Endothelial cell of umbilical vein (primary cell): ENCODE results near the gene E2F2. TPM values are rescaled to one million over a fixed set of nuclear protein-coding genes. Genes with fewer than 3 reads are reported as not detected.

ENCODE experiments used
- BruUV-seq: library from RNA; stranded (reverse); fragments of 400-500 nt; replicated peaks from 2 replicates; lab custom pipeline; 2021; lab: Mats Ljungman, UMichigan
- CTCF ChIA-PET: fragments of 300-600, 350-600 bp; sonication (Branson Sonifier 250); formaldehyde crosslinking; loops from one replicate; lab custom pipeline; 2021; ENCODE audit warnings: antibody characterized with exemption, inconsistent platforms; lab: Charles Lee
- POLR2A ChIA-PET: fragments of 300-600, 350-600 bp; sonication (Branson Sonifier 250); formaldehyde crosslinking; loops from one replicate; lab custom pipeline; 2021; ENCODE audit warnings: antibody characterized with exemption, inconsistent platforms; lab: Charles Lee
- DNase-seq: peaks from one replicate; pipeline ENCODE4 v3.0.0-alpha.2; 2011; ENCODE audit warnings: low read depth, low spot score
- FAIRE-seq: peaks from 2 replicates; lab custom pipeline; 2011; peaks lifted over from hg19 to GRCh38; lab: Jason Lieb, UNC
- H2AFZ ChIP-seq: 2 replicates; pipeline ENCODE4 v1.6.0; 2012; ENCODE audit warnings: low read depth, low read length, control low read depth, inconsistent platforms
- H3K27ac ChIP-seq: 2 replicates; pipeline ENCODE4 v1.5.1; 2011; ENCODE audit warnings: low read depth, mild to moderate bottlenecking, control low read depth, low read length, moderate library complexity; ENCODE audit not compliant: insufficient read depth
- H3K27me3 ChIP-seq, 2 experiments: 2 replicates each; pipeline versions ENCODE4 v1.6.0 to v1.6.1; 2011; ENCODE audit warnings: low read length in 2 of 2, mixed read lengths in 1 of 2; ENCODE audit not compliant: control insufficient read depth in 2 of 2, insufficient read depth in 2 of 2
- H3K36me3 ChIP-seq, 2 experiments: 2 replicates in 1 of 2; 3 replicates in 1 of 2; pipeline ENCODE4 v1.5.1; 2011; ENCODE audit warnings: low read length in 2 of 2, mild to moderate bottlenecking in 1 of 2, moderate library complexity in 1 of 2; ENCODE audit not compliant: control insufficient read depth in 2 of 2, insufficient read depth in 2 of 2; ENCODE audit errors: extremely low read depth in 1 of 2
- H3K4me1 ChIP-seq: 3 replicates; pipeline ENCODE4 v1.5.1; 2011; ENCODE audit warnings: mild to moderate bottlenecking, low read length; ENCODE audit not compliant: control insufficient read depth, insufficient read depth; ENCODE audit errors: extremely low read depth
- H3K4me2 ChIP-seq: 2 replicates; pipeline ENCODE4 v1.6.1; 2011; ENCODE audit warnings: low read length, control low read depth, mixed read lengths; ENCODE audit not compliant: insufficient read depth
- H3K4me3 ChIP-seq, 3 experiments: fragments of 200-600 bp in 1 of 3; sonication (generic), shearing (Covaris generic) in 1 of 3; replicated peaks in 1 of 3; 2 replicates each; pipeline ENCODE4 v1.5.1; 2011 to 2016; ENCODE audit warnings: control low read depth in 3 of 3, low read length in 3 of 3, mild to moderate bottlenecking in 2 of 3, inconsistent platforms in 1 of 3, low read depth in 1 of 3, moderate library complexity in 1 of 3; ENCODE audit not compliant: insufficient read depth in 1 of 3
- H3K79me2 ChIP-seq: 2 replicates; pipeline ENCODE4 v1.6.0; 2012; ENCODE audit warnings: low read length, inconsistent platforms; ENCODE audit not compliant: control insufficient read depth, insufficient read depth
- H3K9ac ChIP-seq: replicated peaks from 2 replicates; pipeline ENCODE3; 2011; ENCODE audit warnings: low read length, control low read depth; ENCODE audit not compliant: insufficient read depth; ENCODE audit errors: extremely low read depth
- H3K9me1 ChIP-seq: replicated peaks from 3 replicates; pipeline ENCODE4 v1.6.0; 2011; ENCODE audit warnings: mild to moderate bottlenecking, low read length; ENCODE audit not compliant: control insufficient read depth, insufficient read depth; ENCODE audit errors: extremely low read depth
- H3K9me3 ChIP-seq: replicated peaks from 2 replicates; pipeline ENCODE4 v1.5.1; 2012; ENCODE audit warnings: low read length, inconsistent platforms; ENCODE audit not compliant: control insufficient read depth, insufficient read depth
- H4K20me1 ChIP-seq: replicated peaks from 2 replicates; pipeline ENCODE3; 2011; ENCODE audit warnings: mild to moderate bottlenecking, low read length; ENCODE audit not compliant: control insufficient read depth, insufficient read depth; ENCODE audit errors: extremely low read depth
- EZH2 ChIP-seq: IDR thresholded peaks from 2 replicates; pipeline ENCODE4 v1.6.1; 2012; ENCODE audit warnings: borderline replicate concordance, low read depth, mild to moderate bottlenecking, moderate library complexity, low read length, inconsistent platforms; ENCODE audit not compliant: severe bottlenecking
- FOS ChIP-seq: IDR thresholded peaks from 2 replicates; pipeline ENCODE4 v1.6.1; 2011; ENCODE audit warnings: mild to moderate bottlenecking, low read length, moderate library complexity, borderline replicate concordance; ENCODE audit not compliant: insufficient read depth
- GATA2 ChIP-seq: IDR thresholded peaks from 2 replicates; pipeline ENCODE4 v1.7.0; 2011; ENCODE audit warnings: low read depth, mild to moderate bottlenecking, moderate library complexity, mixed read lengths, low read length; ENCODE audit not compliant: insufficient read length, insufficient read depth
- JUN ChIP-seq: IDR thresholded peaks from 2 replicates; pipeline ENCODE4 v1.6.1; 2011; ENCODE audit warnings: borderline replicate concordance, low read depth; ENCODE audit not compliant: insufficient read length, insufficient read depth
- MYC ChIP-seq: IDR thresholded peaks from one replicate; pipeline ENCODE4 v1.6.1; 2011; ENCODE audit warnings: mild to moderate bottlenecking, low read depth, low read length
- POLR2A ChIP-seq: IDR thresholded peaks from 2 replicates; pipeline ENCODE4 v1.6.1; 2012; ENCODE audit warnings: low read depth, mild to moderate bottlenecking, control low read depth, low read length
- POLR2AphosphoS5 ChIP-seq: IDR thresholded peaks from 2 replicates; pipeline ENCODE4 v1.6.1; 2012; ENCODE audit warnings: low read depth, mild to moderate bottlenecking, control low read depth, low read length, moderate library complexity; ENCODE audit not compliant: insufficient read depth
- dilution Hi-C: fragments of 300-500 bp; cut with MboI; formaldehyde crosslinking; loops from one replicate; pipeline ENCODE4 v1.15.0; 2019; ENCODE audit warnings: low sequenced_read_pairs; ENCODE audit not compliant: extremely low pct_ligation_motif_present
- intact Hi-C: fragments of 100-400 bp; cut with micrococcal nuclease; formaldehyde crosslinking; loops from one replicate; pipeline ENCODE4 v1.10.0; 2022
- polyA plus RNA-seq, 4 experiments: library from polyadenylated mRNA; depleted of rRNA in 3 of 4; stranded (reverse) in 3 of 4; unstranded in 1 of 4; fragments of >200 nt; gene quantifications; 2 replicates each; pipeline versions ENCODE4 v1.2.1 to v1.2.3, GENCODE V29; 2011 to 2012; ENCODE audit warnings: missing spikeins in 1 of 4
- total RNA-seq: library from RNA; stranded (reverse); gene quantifications from 2 replicates; pipeline ENCODE4 v1.2.3, GENCODE V29; 2021
- TF ChIP-seq, protein P1 (sequence below): IDR thresholded peaks from 2 replicates; pipeline ENCODE4 v1.6.1; 2011; ENCODE audit not compliant: insufficient read depth, insufficient read length
- TF ChIP-seq, protein P2 (sequence below), 2 donors: IDR thresholded peaks; 1 replicate in 1 of 2; 2 replicates in 1 of 2; pipeline ENCODE4 v1.5.1; 2011; ENCODE audit warnings: low read length in 2 of 2, mild to moderate bottlenecking in 2 of 2, moderate library complexity in 2 of 2, control low read depth in 1 of 2, inconsistent platforms in 1 of 2, low read depth in 1 of 2; ENCODE audit not compliant: insufficient read depth in 1 of 2; ENCODE audit errors: extremely low read depth in 1 of 2

The E2F2 gene
- total and polyA plus RNA-seq, 2 donors (not counting 3 experiments of a cell fraction or from before 2014, with no cell fraction given) = 1.1 to 5.6 TPM

DNA sequence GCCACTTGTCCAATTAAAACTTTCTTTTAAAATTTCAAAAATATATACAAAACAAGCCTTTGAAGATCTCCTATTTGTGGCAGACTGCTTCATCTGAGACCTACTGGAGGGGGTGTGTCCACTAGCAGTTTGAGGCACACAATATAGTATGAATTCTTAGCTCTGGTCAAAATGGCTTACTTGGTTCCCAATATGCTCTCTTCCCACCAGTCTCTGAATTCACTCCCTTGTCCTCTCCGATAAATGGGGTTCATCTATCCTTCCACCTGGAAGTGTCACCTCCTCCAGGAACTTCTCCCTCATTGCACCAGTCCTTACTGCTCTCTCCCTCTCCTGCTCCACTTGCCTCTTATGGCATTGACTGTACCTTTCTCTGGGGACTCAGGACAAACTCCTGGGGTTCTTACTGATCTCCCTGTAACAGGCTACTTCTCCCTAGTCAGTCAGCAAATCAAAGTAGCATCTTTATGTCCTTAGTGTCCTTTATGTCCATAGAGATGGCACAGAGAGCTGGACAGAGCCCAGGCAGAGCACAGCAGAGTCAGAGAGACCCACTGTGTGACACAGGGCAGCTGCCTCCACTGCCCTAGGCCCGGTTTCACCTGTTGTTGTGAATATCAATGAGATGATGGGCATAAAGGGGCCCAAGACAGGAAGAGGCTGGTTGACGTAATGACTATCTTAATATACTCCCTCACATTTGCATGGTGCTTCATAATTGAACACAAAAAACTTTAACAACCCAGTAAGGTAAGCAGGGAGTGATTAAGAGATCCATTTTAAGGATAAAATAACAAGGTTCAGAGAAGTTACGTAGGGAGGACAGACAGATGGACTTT is 50.6 kb downstream of the E2F2 start:
- Histone ChIP-seq H2AFZ (no peak overlapping the region), H3K27me3 (no peaks in the 10 kb centered on the region), H3K27ac (no peak overlapping the region), H3K4me2 (no peak overlapping the region), H3K79me2 (no peaks in the 10 kb centered on the region), H3K9me3 (no peaks in the 10 kb centered on the region), H3K4me3 (no peak overlapping the region), H3K9me1 (no peaks in the 10 kb centered on the region), H4K20me1 (no peaks in the 10 kb centered on the region), H3K9ac (no peak overlapping the region), H3K4me1 (peaks cover 11% of the 10 kb centered on the region), H3K36me3 (no peaks in the 10 kb centered on the region)
- BruUV-seq = no TSS peak
- no peak for DNase-seq
- TF ChIP-seq EZH2 (no peak), POLR2A (no peak), GATA2 (no peak), MYC (no peak), FOS (no peak), POLR2AphosphoS5 (no peak), JUN (no peak)
- TF ChIP-seq, protein P1, sequence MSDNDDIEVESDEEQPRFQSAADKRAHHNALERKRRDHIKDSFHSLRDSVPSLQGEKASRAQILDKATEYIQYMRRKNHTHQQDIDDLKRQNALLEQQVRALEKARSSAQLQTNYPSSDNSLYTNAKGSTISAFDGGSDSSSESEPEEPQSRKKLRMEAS = no peak
- TF ChIP-seq, protein P2, sequence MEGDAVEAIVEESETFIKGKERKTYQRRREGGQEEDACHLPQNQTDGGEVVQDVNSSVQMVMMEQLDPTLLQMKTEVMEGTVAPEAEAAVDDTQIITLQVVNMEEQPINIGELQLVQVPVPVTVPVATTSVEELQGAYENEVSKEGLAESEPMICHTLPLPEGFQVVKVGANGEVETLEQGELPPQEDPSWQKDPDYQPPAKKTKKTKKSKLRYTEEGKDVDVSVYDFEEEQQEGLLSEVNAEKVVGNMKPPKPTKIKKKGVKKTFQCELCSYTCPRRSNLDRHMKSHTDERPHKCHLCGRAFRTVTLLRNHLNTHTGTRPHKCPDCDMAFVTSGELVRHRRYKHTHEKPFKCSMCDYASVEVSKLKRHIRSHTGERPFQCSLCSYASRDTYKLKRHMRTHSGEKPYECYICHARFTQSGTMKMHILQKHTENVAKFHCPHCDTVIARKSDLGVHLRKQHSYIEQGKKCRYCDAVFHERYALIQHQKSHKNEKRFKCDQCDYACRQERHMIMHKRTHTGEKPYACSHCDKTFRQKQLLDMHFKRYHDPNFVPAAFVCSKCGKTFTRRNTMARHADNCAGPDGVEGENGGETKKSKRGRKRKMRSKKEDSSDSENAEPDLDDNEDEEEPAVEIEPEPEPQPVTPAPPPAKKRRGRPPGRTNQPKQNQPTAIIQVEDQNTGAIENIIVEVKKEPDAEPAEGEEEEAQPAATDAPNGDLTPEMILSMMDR (IDR thresholded peaks at IDR 0.05; ENCODE audit: extremely low read depth in 1 of 2, insufficient read depth in 1 of 2, low read depth in 1 of 2, low read length in 2 of 2) = no peak
- FAIRE-seq = no peak
- intact Hi-C loops = loop anchor here (5.0 kb wide), 1 partner anchor 52 kb away; the partner anchor contains the start of gene E2F2
- dilution Hi-C loops = no loop called here
- ChIA-PET POLR2A (no interaction called here), CTCF (interaction anchor here (2.2 kb wide), 1 partner anchor 16 kb away, joined by 13 read pairs; no protein-coding TSS in a partner anchor)
